WTC11 (cell line): ENCODE measurements around the gene MTFP1. TPM values are rescaled to one million over a fixed set of nuclear protein-coding genes. Genes with fewer than 3 reads are reported as not detected.
"Not testable (repeated sequence)": the region's sequence is repeated elsewhere in the genome, so short reads cannot be mapped to it uniquely, and the experiment has no call there.

Source experiments
- ATAC-seq: fragments of 200-7000 bp; cut with Tn5 transposase; 2 replicates; pipeline ENCODE4 v1.10.0; 2021; ENCODE audit warnings: mild to moderate bottlenecking, moderate library complexity
- CTCF ChIA-PET: fragments of 300-600 bp; sonication (Branson Sonifier 250); formaldehyde crosslinking; loops from one replicate; lab custom pipeline; 2021; ENCODE audit warnings: antibody characterized with exemption; lab: Charles Lee
- POLR2A ChIA-PET: fragments of 350-600 bp; sonication (Branson Sonifier 250); formaldehyde crosslinking; loops from one replicate; lab custom pipeline; 2021; ENCODE audit warnings: antibody characterized with exemption; lab: Charles Lee
- DNase-seq: peaks from one replicate; pipeline ENCODE4 v3.0.0; 2021; ENCODE audit warnings: low spot score
- H3K27ac Mint-ChIP-seq: 2 replicates; pipeline ENCODE4 v1.8.0; 2021; ENCODE audit warnings: mixed read lengths
- H3K27me3 Mint-ChIP-seq: 2 replicates; pipeline ENCODE4 v1.8.0; 2021; ENCODE audit warnings: low read depth, mild to moderate bottlenecking, moderate library complexity, mixed read lengths
- H3K36me3 Mint-ChIP-seq: 2 replicates; pipeline ENCODE4 v1.8.0; 2021; ENCODE audit warnings: mixed read lengths
- H3K4me1 Mint-ChIP-seq: 2 replicates; pipeline ENCODE4 v1.8.0; 2022; ENCODE audit warnings: mixed read lengths
- H3K4me3 Mint-ChIP-seq: 2 replicates; pipeline ENCODE4 v1.8.0; 2021; ENCODE audit warnings: mild to moderate bottlenecking, moderate library complexity, mixed read lengths
- H3K9me3 Mint-ChIP-seq: 2 replicates; pipeline ENCODE4 v1.8.0; 2021; ENCODE audit warnings: mixed read lengths
- ELF4 ChIP-seq: sonication (generic); formaldehyde crosslinking; IDR thresholded peaks from 2 replicates; pipeline ENCODE4 v1.8.1; 2022; ENCODE audit warnings: low read depth, mild to moderate bottlenecking, moderate library complexity, missing genetic modification reagents
- ESRRA ChIP-seq: sonication (generic); formaldehyde crosslinking; IDR thresholded peaks from 2 replicates; pipeline ENCODE4 v1.8.1; 2022; ENCODE audit warnings: mild to moderate bottlenecking, missing genetic modification reagents, borderline replicate concordance
- ETV6 ChIP-seq: sonication (generic); formaldehyde crosslinking; IDR thresholded peaks from 2 replicates; pipeline ENCODE4 v1.8.1; 2022; ENCODE audit warnings: mild to moderate bottlenecking, missing genetic modification reagents
- FOXP1 ChIP-seq: sonication (generic); formaldehyde crosslinking; IDR thresholded peaks from 2 replicates; pipeline ENCODE4 v1.8.0; 2022; ENCODE audit warnings: missing genetic modification reagents, mild to moderate bottlenecking, moderate library complexity, borderline replicate concordance
- GABPB1 ChIP-seq: sonication (generic); formaldehyde crosslinking; IDR thresholded peaks from 2 replicates; pipeline ENCODE4 v1.8.1; 2023; ENCODE audit warnings: mild to moderate bottlenecking, missing genetic modification reagents
- MYBL2 ChIP-seq: sonication (generic); formaldehyde crosslinking; IDR thresholded peaks from 2 replicates; pipeline ENCODE4 v1.8.1; 2023; ENCODE audit warnings: mild to moderate bottlenecking, moderate library complexity, missing genetic modification reagents
- NFYB ChIP-seq: sonication (generic); formaldehyde crosslinking; conservative IDR thresholded peaks from 2 replicates; pipeline ENCODE4 v1.8.0; 2022; ENCODE audit warnings: low read depth, missing genetic modification reagents
- NR2C2 ChIP-seq: sonication (generic); formaldehyde crosslinking; IDR thresholded peaks from 2 replicates; pipeline ENCODE4 v1.8.0; 2022; ENCODE audit warnings: mild to moderate bottlenecking, missing genetic modification reagents
- PRRX2 ChIP-seq: fragments of 250-450 bp; sonication (Bioruptor Pico); IDR thresholded peaks from 2 replicates; pipeline ENCODE4 v1.8.0; 2021; ENCODE audit warnings: mild to moderate bottlenecking
- SP1 ChIP-seq: sonication (generic); formaldehyde crosslinking; conservative IDR thresholded peaks from 2 replicates; pipeline ENCODE4 v1.8.1; 2022; ENCODE audit warnings: missing genetic modification reagents
- TEAD4 ChIP-seq: sonication (generic); formaldehyde crosslinking; IDR thresholded peaks from 2 replicates; pipeline ENCODE4 v1.8.0; 2022; ENCODE audit warnings: mild to moderate bottlenecking, missing genetic modification reagents
- ZNF121 ChIP-seq: sonication (generic); formaldehyde crosslinking; IDR thresholded peaks from 2 replicates; pipeline ENCODE4 v1.8.0; 2023; ENCODE audit warnings: missing genetic modification reagents
- ZNF138 ChIP-seq: sonication (generic); formaldehyde crosslinking; conservative IDR thresholded peaks from 2 replicates; pipeline ENCODE4 v1.8.1; 2022; ENCODE audit warnings: mild to moderate bottlenecking, moderate library complexity, missing genetic modification reagents
- ZNF263 ChIP-seq: sonication (generic); formaldehyde crosslinking; IDR thresholded peaks from 2 replicates; pipeline ENCODE4 v1.8.1; 2022; ENCODE audit warnings: low read depth, mild to moderate bottlenecking, moderate library complexity, missing genetic modification reagents
- ZNF416 ChIP-seq: fragments of 250-450 bp; sonication (Bioruptor Pico); IDR thresholded peaks from 2 replicates; pipeline ENCODE4 v1.9.0; 2021; ENCODE audit warnings: mild to moderate bottlenecking, inconsistent platforms
- total RNA-seq: library from RNA; stranded (reverse); gene quantifications from 3 replicates; pipeline ENCODE4 v1.2.3, GENCODE V29; 2021
- TF ChIP-seq, protein P1 (sequence below): sonication (generic); formaldehyde crosslinking; IDR thresholded peaks from 2 replicates; pipeline ENCODE4 v1.8.0; 2022; ENCODE audit warnings: mild to moderate bottlenecking, missing genetic modification reagents
- TF ChIP-seq, protein P2 (sequence below): fragments of 250-450 bp; sonication (Bioruptor Pico); conservative IDR thresholded peaks from 2 replicates; pipeline ENCODE4 v1.9.0; 2021; ENCODE audit warnings: mild to moderate bottlenecking
- TF ChIP-seq, protein P3 (sequence below): sonication (generic); formaldehyde crosslinking; IDR thresholded peaks from 2 replicates; pipeline ENCODE4 v1.8.1; 2022; ENCODE audit warnings: mild to moderate bottlenecking, missing genetic modification reagents, moderate library complexity, borderline replicate concordance
- TF ChIP-seq, protein P4 (sequence below): sonication (generic); formaldehyde crosslinking; IDR thresholded peaks from 2 replicates; pipeline ENCODE4 v1.8.0; 2023; ENCODE audit warnings: missing genetic modification reagents
- TF ChIP-seq, protein P5 (sequence below): sonication (generic); formaldehyde crosslinking; IDR thresholded peaks from 2 replicates; pipeline ENCODE4 v1.8.1; 2022; ENCODE audit warnings: low read depth, mild to moderate bottlenecking, moderate library complexity, missing genetic modification reagents, borderline replicate concordance

The MTFP1 gene
- total RNA-seq, 1 experiment from 2014 or later: 75.0 TPM

DNA sequence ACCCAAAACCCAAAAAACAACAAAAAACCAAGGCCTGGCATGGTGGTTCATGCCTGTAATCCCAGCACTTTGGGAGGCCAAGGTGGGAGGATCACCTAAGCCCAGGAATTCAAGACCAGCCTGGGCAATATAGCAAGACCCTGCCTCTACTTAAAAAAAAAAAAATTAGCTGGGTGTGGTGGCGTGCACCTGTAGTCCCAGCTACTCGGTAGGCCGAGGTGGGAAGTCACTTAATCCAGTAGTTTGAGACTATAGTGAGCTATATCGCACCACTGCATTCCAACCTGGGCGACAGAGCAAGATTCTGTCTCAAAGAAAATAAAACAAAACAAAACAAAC, 22.8 kb upstream of the MTFP1 start:
- H3K4me1 Mint-ChIP-seq: peaks cover 21% of the 10 kb centered on the region
- not testable (repeated sequence) for H3K4me3 Mint-ChIP-seq, H3K36me3 Mint-ChIP-seq, H3K9me3 Mint-ChIP-seq, H3K27ac Mint-ChIP-seq, ATAC-seq, DNase-seq
- ChIA-PET POLR2A (interaction anchor here (0.6 to 2.1 kb wide), 2 partner anchors 21 to 967 kb away, joined by 3 to 6 read pairs; no protein-coding TSS in a partner anchor), CTCF (interaction anchor here (0.8 to 1.4 kb wide), 5 partner anchors 15 to 350 kb away, joined by 3 to 8 read pairs (median 6); partner anchors contain the start of gene RNF215)
- TF ChIP-seq ZNF121: peak; percentile 86; the same call in 1 of the 2 replicates
- peaks cover 41% of the 10 kb centered on the region for H3K27me3 Mint-ChIP-seq

DNA sequence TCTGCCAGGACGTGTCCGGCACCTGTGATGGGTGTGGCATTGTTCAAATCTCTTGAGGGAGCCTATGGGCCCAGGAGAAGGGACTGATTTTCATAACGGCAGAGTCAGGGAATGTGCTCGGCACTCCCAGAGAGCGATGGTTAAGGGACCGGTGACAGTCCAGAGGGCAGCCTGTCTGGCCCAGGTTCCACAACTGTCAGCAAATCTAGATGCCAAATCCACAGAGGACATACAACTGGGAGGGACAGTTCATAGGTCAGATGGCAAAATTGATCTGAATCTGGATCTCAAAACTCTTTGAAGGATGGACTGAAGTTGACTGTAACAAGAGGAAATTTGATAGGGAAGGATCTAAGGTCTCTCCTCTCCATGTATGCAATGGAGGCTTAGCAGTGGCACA, 21.3 kb upstream of the MTFP1 start:
- POLR2A ChIA-PET: no interaction called here
- TF ChIP-seq ELF4 (CRISPR knock-in tag): no peak
- TF ChIP-seq, protein P1, sequence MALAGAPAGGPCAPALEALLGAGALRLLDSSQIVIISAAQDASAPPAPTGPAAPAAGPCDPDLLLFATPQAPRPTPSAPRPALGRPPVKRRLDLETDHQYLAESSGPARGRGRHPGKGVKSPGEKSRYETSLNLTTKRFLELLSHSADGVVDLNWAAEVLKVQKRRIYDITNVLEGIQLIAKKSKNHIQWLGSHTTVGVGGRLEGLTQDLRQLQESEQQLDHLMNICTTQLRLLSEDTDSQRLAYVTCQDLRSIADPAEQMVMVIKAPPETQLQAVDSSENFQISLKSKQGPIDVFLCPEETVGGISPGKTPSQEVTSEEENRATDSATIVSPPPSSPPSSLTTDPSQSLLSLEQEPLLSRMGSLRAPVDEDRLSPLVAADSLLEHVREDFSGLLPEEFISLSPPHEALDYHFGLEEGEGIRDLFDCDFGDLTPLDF: no peak
- no peak for TF ChIP-seq ETV6
- Mint-ChIP-seq H3K36me3 (peaks cover 3% of the 10 kb centered on the region; the same call in 1 of the 2 replicates), H3K4me3 (no peak overlapping the region), H3K4me1 (peaks cover 11% of the 10 kb centered on the region), H3K27me3 (peaks cover 26% of the 10 kb centered on the region), H3K9me3 (no peaks in the 10 kb centered on the region), H3K27ac (no peak overlapping the region)
- DNase-seq (no peak), ATAC-seq (no peak)
- CTCF ChIA-PET: interaction anchor here (0.9 kb wide), 1 partner anchor 17 kb away, joined by 3 read pairs; no protein-coding TSS in a partner anchor

DNA sequence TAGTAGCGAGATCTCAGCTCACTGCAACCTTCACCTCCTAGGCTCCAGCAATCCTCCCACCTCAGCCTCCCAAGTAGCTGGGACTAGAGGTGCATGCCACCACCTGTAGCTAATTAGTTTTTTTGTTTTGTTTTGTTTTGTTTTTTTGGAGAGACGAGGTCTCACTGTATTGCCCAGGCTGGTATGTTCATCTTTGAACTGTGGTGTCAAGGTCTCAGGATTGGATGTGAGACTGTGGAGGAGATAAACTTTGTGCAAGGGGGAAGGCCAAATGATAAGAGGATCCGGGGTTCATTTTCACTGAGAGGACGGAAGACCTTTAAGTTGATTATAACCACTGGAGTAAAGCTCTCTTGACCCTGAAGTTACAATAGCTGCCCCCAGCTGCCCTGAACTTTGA, 19.8 kb upstream of the MTFP1 start:
- ChIA-PET CTCF (interaction anchor here (0.8 to 1.8 kb wide), 4 partner anchors 17 to 21 kb away, joined by 3 to 4 read pairs (median 4); partner anchors contain the start of gene RNF215), POLR2A (interaction anchor here (0.6 to 1.6 kb wide), 2 partner anchors 18 to 278 kb away, joined by 4 to 5 read pairs; no protein-coding TSS in a partner anchor)
- Mint-ChIP-seq H3K36me3 (peaks cover 3% of the 10 kb centered on the region; the same call in 1 of the 2 replicates), H3K9me3 (no peaks in the 10 kb centered on the region), H3K4me3 (no peak overlapping the region), H3K4me1 (peaks cover 11% of the 10 kb centered on the region), H3K27me3 (peaks cover 15% of the 10 kb centered on the region; the same call in 1 of the 2 replicates), H3K27ac (no peak overlapping the region)
- DNase-seq (no peak), ATAC-seq (no peak)
- TF ChIP-seq, protein P2, sequence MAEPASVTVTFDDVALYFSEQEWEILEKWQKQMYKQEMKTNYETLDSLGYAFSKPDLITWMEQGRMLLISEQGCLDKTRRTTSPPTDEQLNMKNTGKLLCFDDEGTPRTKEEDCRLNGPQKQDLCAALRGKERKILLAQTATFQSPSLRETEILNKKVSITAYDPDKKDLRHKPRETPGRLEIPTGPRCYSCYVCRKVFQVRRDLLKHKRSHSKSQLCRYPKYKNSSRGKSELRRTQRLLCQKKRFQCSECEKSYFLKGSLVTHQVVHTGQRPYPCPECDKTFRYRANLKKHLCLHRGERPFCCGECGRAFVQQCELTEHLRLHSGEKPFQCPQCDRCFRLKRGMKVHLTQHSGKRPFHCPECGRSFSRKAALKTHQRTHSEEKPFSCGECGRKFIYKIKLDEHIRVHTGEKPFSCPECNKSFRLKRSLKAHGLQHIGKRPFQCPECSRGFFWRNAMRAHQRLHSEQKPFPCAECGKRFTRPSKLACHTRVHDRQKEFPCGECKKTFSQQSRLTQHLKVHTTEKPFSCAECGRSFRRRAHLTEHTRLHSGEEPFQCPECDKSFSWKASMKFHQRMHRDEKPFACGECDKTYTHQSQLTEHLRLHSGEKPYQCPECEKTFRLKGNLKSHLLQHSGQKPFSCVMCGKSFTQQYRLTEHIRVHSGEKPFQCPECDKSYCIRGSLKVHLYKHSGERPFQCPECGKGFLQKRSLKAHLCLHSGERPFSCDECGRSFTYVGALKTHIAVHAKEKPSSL (CRISPR knock-in tag): no peak

DNA sequence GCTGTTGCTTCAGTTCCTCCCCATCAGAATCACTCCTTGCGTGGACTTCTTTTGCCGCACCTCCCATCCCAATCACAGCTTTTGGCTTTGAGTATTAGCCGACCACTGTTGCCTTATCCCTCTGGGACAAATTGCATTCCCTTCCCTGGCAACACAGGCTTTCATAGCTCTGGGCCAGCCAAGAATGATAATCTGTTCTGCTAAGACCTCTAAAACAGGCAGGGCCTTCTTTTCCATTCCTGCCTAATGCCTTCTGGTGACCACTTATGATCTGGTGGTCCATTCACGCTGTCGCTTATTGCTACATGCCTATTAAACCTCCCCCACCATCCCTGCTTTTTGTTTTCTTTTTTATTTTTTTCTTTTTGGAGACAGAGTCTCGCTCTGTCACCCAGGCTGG, 19.2 kb upstream of the MTFP1 start:
- H3K9me3 Mint-ChIP-seq: no peaks in the 10 kb centered on the region
- ATAC-seq: no peak
- H3K36me3 Mint-ChIP-seq: peaks cover 3% of the 10 kb centered on the region; the same call in 1 of the 2 replicates
- peaks cover 15% of the 10 kb centered on the region; the same call in 1 of the 2 replicates for H3K27me3 Mint-ChIP-seq
- no peak for DNase-seq
- H3K4me1 Mint-ChIP-seq: peaks cover 11% of the 10 kb centered on the region
- H3K4me3 Mint-ChIP-seq: no peak overlapping the region
- CTCF ChIA-PET: interaction anchor here (1.5 to 1.8 kb wide), 2 partner anchors 19 to 20 kb away, joined by 4 read pairs; partner anchors contain the start of gene RNF215
- TF ChIP-seq ZNF416 (CRISPR knock-in tag) (no peak), SP1 (CRISPR knock-in tag) (no peak), MYBL2 (no peak), GABPB1 (no peak), ZNF263 (CRISPR knock-in tag) (no peak), ESRRA (CRISPR knock-in tag) (no peak), NFYB (CRISPR knock-in tag) (no peak), NR2C2 (CRISPR knock-in tag) (no peak), TEAD4 (CRISPR knock-in tag) (no peak), ZNF138 (CRISPR knock-in tag) (no peak), PRRX2 (CRISPR knock-in tag) (no peak), FOXP1 (CRISPR knock-in tag) (no peak)
- TF ChIP-seq, protein P3, sequence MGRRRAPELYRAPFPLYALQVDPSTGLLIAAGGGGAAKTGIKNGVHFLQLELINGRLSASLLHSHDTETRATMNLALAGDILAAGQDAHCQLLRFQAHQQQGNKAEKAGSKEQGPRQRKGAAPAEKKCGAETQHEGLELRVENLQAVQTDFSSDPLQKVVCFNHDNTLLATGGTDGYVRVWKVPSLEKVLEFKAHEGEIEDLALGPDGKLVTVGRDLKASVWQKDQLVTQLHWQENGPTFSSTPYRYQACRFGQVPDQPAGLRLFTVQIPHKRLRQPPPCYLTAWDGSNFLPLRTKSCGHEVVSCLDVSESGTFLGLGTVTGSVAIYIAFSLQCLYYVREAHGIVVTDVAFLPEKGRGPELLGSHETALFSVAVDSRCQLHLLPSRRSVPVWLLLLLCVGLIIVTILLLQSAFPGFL (CRISPR knock-in tag): no peak
- TF ChIP-seq, protein P4, sequence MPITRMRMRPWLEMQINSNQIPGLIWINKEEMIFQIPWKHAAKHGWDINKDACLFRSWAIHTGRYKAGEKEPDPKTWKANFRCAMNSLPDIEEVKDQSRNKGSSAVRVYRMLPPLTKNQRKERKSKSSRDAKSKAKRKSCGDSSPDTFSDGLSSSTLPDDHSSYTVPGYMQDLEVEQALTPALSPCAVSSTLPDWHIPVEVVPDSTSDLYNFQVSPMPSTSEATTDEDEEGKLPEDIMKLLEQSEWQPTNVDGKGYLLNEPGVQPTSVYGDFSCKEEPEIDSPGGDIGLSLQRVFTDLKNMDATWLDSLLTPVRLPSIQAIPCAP (CRISPR knock-in tag): no peak
- TF ChIP-seq, protein P5, sequence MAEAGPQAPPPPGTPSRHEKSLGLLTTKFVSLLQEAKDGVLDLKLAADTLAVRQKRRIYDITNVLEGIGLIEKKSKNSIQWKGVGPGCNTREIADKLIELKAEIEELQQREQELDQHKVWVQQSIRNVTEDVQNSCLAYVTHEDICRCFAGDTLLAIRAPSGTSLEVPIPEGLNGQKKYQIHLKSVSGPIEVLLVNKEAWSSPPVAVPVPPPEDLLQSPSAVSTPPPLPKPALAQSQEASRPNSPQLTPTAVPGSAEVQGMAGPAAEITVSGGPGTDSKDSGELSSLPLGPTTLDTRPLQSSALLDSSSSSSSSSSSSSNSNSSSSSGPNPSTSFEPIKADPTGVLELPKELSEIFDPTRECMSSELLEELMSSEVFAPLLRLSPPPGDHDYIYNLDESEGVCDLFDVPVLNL (CRISPR knock-in tag): no peak
- POLR2A ChIA-PET: interaction anchor here (0.6 to 1.6 kb wide), 2 partner anchors 17 to 287 kb away, joined by 3 to 5 read pairs; no protein-coding TSS in a partner anchor
- no peak overlapping the region for H3K27ac Mint-ChIP-seq
